ENCODE data around the gene DPM2.
A peak's percentile ranks its signal among the peaks of the same experiment; 100 is the strongest.

Gene DPM2

DNA sequence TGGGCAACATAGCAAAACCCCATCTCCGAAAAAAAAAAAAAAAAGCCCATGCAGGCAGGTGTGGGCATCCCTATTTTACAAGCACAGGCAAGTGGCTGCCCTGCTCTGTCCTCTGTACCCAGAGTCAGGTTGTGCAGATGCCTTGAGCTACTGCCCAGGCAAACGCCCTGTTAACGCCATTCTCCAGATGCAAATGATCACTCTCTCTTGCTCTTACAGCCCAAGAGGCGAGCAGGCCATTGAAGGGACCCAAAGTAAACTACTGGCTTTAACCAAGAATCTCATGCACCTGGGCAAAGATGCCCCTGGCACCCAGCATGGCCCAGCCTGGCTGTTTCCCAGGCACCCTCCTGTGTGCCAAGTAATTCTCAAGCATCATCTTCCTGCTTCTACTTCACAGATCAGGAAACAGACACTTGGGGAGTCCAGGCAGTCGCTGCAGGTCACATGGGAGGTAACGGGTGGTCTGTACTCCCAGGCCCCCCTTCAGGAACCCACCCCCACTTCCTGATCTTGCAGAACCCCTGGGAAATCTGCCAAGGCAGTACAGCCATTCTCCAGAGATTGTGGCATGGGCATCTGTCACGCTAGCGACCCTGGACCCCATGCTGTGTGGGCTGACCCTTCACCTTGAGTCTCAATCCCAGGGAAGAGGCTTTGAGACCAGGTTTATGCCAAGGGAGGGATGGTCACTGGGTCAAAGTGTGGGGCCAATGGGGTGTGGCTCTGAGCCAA is 28.9 kb upstream of the DPM2 start:
- Mint-ChIP-seq H3K36me3 (ENCODE audit: low read depth) (peaks cover 10% of the 10 kb centered on the region), H3K4me3 (no peak overlapping the region), H3K27ac (peak overlapping the region; percentile 92), H3K9me3 (no peaks in the 10 kb centered on the region), H3K27me3 (no peaks in the 10 kb centered on the region), H3K4me1 (ENCODE audit: low read depth) (peaks cover 99% of the 10 kb centered on the region)

DNA sequence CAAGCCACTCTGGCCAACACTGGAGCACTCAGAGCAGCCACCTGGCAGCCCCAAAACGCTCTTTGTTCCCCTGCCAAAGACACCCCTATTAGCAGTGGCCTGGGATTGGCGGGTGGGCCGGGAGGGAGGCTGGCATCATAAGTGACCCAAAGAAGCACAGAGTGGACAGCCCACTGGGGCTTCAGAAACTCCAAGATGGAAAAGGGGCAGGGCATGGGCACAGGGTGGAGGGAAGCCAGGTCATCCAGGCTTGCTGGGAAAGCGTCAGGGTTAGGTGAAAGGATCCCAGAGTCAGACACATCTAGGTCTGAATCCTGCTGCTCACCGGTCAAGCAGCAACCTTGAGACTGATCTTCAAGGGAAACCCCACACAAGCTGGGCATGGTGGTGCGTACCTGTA is 28.3 kb upstream of the DPM2 start:
- H3K9me3 Mint-ChIP-seq: no peaks in the 10 kb centered on the region
- no peaks in the 10 kb centered on the region for H3K27me3 Mint-ChIP-seq
- H3K4me3 Mint-ChIP-seq: peak overlapping the region; percentile 73
- peaks cover 99% of the 10 kb centered on the region for H3K4me1 Mint-ChIP-seq (ENCODE audit: low read depth)
- peaks cover 13% of the 10 kb centered on the region for H3K36me3 Mint-ChIP-seq (ENCODE audit: low read depth)
- H3K27ac Mint-ChIP-seq: peak overlapping the region; percentile 92

- H3K4me3 Mint-ChIP-seq: peak overlapping the region; percentile 34
- no peaks in the 10 kb centered on the region for H3K9me3 Mint-ChIP-seq
- peaks cover 99% of the 10 kb centered on the region for H3K4me1 Mint-ChIP-seq (ENCODE audit: low read depth)
- peak overlapping the region; percentile 92 for H3K27ac Mint-ChIP-seq
- H3K27me3 Mint-ChIP-seq: no peaks in the 10 kb centered on the region
- H3K36me3 Mint-ChIP-seq (ENCODE audit: low read depth): peaks cover 10% of the 10 kb centered on the region
Observed at GRCh38 chr9:127963359-127964064, 25.9 kb upstream of the DPM2 start.

GRCh38 chr9:127963041-127963358 is 25.3 kb upstream of the DPM2 start:
- Mint-ChIP-seq H3K36me3 (ENCODE audit: low read depth) (peaks cover 11% of the 10 kb centered on the region), H3K27ac (peak overlapping the region; percentile 92), H3K27me3 (no peaks in the 10 kb centered on the region), H3K9me3 (no peaks in the 10 kb centered on the region), H3K4me1 (ENCODE audit: low read depth) (peaks cover 97% of the 10 kb centered on the region), H3K4me3 (peak overlapping the region; percentile 34)

- no peaks in the 10 kb centered on the region for H3K9me3 Mint-ChIP-seq
- no peak overlapping the region for H3K4me3 Mint-ChIP-seq
- peaks cover 97% of the 10 kb centered on the region for H3K4me1 Mint-ChIP-seq (ENCODE audit: low read depth)
- H3K27ac Mint-ChIP-seq: peak overlapping the region; percentile 92
- no peaks in the 10 kb centered on the region for H3K27me3 Mint-ChIP-seq
- H3K36me3 Mint-ChIP-seq (ENCODE audit: low read depth): peaks cover 13% of the 10 kb centered on the region
Observed at GRCh38 chr9:127962278-127962677, 24.6 kb upstream of the DPM2 start.

DNA sequence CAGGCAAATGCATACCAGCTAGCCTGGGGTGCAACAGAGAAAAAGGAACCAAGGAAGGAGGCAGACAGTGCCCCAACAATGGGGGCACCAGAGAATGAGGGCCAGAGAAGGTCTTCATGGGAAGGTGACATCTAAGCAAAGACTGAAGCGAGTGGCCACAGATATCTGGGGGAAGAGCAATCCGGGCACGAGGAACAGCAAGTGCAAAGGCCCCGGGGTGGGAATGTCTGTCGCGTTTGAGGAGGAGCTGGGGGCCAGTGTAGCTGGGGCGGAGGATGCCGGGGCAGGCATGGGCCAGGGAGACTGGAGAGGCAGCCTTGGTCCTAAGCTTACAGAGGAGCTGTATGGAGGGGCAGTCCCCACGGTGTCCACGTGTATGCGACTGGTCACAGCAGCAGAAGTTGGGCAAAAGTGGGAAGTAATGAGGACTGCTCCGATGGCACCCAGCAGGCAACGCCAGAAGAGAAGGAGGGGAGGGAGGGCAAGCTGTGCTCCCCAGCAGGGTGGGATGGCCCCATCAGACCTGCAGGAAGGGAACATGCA is 24.0 kb upstream of the DPM2 start:
- H3K27ac Mint-ChIP-seq: peak overlapping the region; percentile 72
- peaks cover 97% of the 10 kb centered on the region for H3K4me1 Mint-ChIP-seq (ENCODE audit: low read depth)
- no peaks in the 10 kb centered on the region for H3K9me3 Mint-ChIP-seq
- H3K36me3 Mint-ChIP-seq (ENCODE audit: low read depth): peaks cover 13% of the 10 kb centered on the region
- no peak overlapping the region for H3K4me3 Mint-ChIP-seq
- no peaks in the 10 kb centered on the region for H3K27me3 Mint-ChIP-seq

GRCh38 chr9:127961155-127961490 is 23.5 kb upstream of the DPM2 start:
- no peaks in the 10 kb centered on the region for H3K27me3 Mint-ChIP-seq
- peaks cover 13% of the 10 kb centered on the region for H3K36me3 Mint-ChIP-seq (ENCODE audit: low read depth)
- no peaks in the 10 kb centered on the region for H3K9me3 Mint-ChIP-seq
- no peak overlapping the region for H3K4me3 Mint-ChIP-seq
- H3K4me1 Mint-ChIP-seq (ENCODE audit: low read depth): peaks cover 96% of the 10 kb centered on the region
- peak overlapping the region; percentile 72 for H3K27ac Mint-ChIP-seq

GRCh38 chr9:127960410-127961154 is 22.9 kb upstream of the DPM2 start:
- Mint-ChIP-seq H3K4me1 (ENCODE audit: low read depth) (peaks cover 96% of the 10 kb centered on the region), H3K27me3 (no peaks in the 10 kb centered on the region), H3K9me3 (no peaks in the 10 kb centered on the region), H3K36me3 (ENCODE audit: low read depth) (peaks cover 13% of the 10 kb centered on the region), H3K4me3 (no peak overlapping the region), H3K27ac (peak overlapping the region; percentile 77)

DNA sequence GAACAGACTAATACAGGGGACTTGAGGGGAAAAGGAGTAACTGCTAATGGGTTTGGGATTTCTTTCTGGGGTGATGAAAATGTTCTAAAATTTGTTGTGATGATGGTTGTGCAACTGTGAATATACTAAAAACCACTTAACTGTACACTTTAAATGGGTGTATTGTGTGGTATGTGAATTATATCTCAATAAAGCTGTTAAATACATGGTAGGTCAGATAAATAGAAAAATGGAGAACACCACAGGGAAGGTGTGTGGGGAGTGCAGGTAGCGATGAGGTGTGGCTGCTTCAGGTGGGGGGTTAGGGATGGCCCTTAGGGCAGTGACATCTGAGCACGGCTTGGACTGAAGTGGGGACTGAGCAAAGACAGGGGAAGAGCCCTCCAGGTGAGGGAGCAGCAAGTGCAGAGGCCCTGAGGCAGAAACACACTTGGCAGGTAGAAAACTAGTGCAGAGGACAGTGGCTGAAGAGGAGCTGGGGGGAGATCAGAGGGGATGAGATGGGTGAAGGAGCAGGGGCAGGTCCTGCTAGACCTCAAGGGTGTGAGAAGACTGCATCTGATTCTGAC is 22.3 kb upstream of the DPM2 start:
- Mint-ChIP-seq H3K4me3 (no peak overlapping the region), H3K9me3 (no peaks in the 10 kb centered on the region), H3K27ac (peak overlapping the region; percentile 77), H3K36me3 (ENCODE audit: low read depth) (peaks cover 13% of the 10 kb centered on the region), H3K4me1 (ENCODE audit: low read depth) (peaks cover 96% of the 10 kb centered on the region), H3K27me3 (no peaks in the 10 kb centered on the region)

DNA sequence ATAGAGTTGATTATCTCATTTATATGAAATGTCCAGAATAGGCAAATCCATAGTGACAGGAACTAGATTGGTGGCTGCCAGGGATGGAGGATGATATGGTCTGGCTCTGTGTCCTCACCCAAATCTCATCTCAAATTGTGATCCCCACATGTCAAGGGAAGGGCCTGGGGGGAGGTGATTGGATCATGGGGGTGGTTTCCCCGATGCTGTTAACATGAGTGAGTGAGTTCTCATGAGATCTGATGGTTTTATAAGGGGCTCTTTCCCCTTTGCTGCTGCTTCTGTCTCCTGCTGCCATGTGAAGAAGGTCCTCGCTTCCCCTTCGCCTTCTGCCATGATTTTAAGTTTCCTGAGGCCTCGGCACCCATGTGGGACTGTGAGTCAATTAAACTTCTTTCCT is 21.7 kb upstream of the DPM2 start:
- H3K4me3 Mint-ChIP-seq: no peak overlapping the region
- H3K36me3 Mint-ChIP-seq (ENCODE audit: low read depth): peaks cover 13% of the 10 kb centered on the region
- H3K27ac Mint-ChIP-seq: peak overlapping the region; percentile 77
- no peaks in the 10 kb centered on the region for H3K9me3 Mint-ChIP-seq
- peaks cover 97% of the 10 kb centered on the region for H3K4me1 Mint-ChIP-seq (ENCODE audit: low read depth)
- no peaks in the 10 kb centered on the region for H3K27me3 Mint-ChIP-seq

DNA sequence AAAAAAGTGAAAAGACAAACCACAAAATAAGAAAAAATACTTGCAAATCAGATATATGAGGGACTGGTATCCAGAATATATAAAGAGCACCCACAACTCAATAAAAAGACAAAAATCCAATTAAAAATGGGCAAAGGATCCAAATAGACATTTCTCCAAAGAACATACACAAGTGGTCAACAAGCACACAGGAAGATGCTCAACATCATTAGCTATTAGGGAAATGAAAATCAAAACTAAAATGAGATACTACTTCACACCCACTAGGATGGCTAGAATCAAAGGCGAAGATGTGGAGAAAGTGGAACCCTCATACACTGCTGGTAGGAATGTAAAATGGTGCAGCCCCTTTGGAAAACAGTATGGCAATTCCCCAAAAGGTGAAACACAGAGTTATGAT is 21.1 kb upstream of the DPM2 start:
- Mint-ChIP-seq H3K4me1 (ENCODE audit: low read depth) (peaks cover 97% of the 10 kb centered on the region), H3K27me3 (no peaks in the 10 kb centered on the region), H3K36me3 (ENCODE audit: low read depth) (peaks cover 13% of the 10 kb centered on the region), H3K27ac (peak overlapping the region; percentile 77), H3K4me3 (no peak overlapping the region), H3K9me3 (no peaks in the 10 kb centered on the region)

- peak overlapping the region; percentile 65 for H3K4me3 Mint-ChIP-seq
- no peaks in the 10 kb centered on the region for H3K9me3 Mint-ChIP-seq
- H3K27ac Mint-ChIP-seq: peak overlapping the region; percentile 95
- peaks cover 92% of the 10 kb centered on the region for H3K4me1 Mint-ChIP-seq (ENCODE audit: low read depth)
- no peaks in the 10 kb centered on the region for H3K27me3 Mint-ChIP-seq
- H3K36me3 Mint-ChIP-seq (ENCODE audit: low read depth): peaks cover 9% of the 10 kb centered on the region
Observed at GRCh38 chr9:127955294-127956015, 17.8 kb upstream of the DPM2 start.

GRCh38 chr9:127954831-127955293 is 17.2 kb upstream of the DPM2 start:
- H3K4me1 Mint-ChIP-seq (ENCODE audit: low read depth): peaks cover 92% of the 10 kb centered on the region
- peak overlapping the region; percentile 95 for H3K27ac Mint-ChIP-seq
- no peaks in the 10 kb centered on the region for H3K27me3 Mint-ChIP-seq
- no peaks in the 10 kb centered on the region for H3K9me3 Mint-ChIP-seq
- H3K36me3 Mint-ChIP-seq (ENCODE audit: low read depth): peaks cover 9% of the 10 kb centered on the region
- peak overlapping the region; percentile 10 for H3K4me3 Mint-ChIP-seq

GRCh38 chr9:127953768-127954505 is 16.3 kb upstream of the DPM2 start:
- Mint-ChIP-seq H3K27ac (peak overlapping the region; percentile 95), H3K4me3 (no peak overlapping the region), H3K36me3 (ENCODE audit: low read depth) (peaks cover 8% of the 10 kb centered on the region)

More at GRCh38 chr9:127953768-127954505, 16.3 kb upstream of the DPM2 start:
- Mint-ChIP-seq H3K9me3 (no peaks in the 10 kb centered on the region), H3K4me1 (ENCODE audit: low read depth) (peaks cover 86% of the 10 kb centered on the region), H3K27me3 (no peaks in the 10 kb centered on the region)
